ENCODE measurements around the gene SLC29A3.

Gene SLC29A3

DNA sequence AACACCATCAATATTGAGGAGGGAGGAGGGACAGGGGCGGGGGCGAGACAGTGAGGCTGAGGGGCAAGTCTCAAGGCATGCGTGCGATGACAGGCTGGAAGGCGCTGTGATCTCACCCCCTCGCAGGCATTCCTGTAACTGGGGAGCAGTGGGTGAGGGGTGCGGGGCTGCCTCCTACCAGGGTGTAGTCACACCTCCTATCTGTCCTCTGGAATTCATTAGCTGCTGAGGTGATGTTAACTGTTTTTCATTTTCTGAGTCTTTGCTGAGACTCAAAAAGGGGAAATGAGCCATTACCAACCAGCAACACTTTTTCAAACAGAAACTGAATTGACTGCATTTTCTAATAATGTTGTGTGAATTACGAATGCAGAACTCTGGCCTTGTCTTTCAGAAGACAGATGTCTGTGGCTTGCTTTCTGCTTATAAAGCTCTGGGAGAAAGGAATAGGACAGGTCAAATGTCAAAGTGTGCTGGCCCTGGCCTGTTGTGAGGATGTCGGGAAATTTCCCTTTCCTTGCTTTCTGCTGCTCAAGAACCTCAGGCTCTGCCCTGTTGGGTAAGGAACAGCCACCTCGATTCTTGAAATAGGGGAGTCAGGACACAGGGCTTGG lies 53.9 kb downstream of the SLC29A3 start:
- DNase-seq: no peak

DNA sequence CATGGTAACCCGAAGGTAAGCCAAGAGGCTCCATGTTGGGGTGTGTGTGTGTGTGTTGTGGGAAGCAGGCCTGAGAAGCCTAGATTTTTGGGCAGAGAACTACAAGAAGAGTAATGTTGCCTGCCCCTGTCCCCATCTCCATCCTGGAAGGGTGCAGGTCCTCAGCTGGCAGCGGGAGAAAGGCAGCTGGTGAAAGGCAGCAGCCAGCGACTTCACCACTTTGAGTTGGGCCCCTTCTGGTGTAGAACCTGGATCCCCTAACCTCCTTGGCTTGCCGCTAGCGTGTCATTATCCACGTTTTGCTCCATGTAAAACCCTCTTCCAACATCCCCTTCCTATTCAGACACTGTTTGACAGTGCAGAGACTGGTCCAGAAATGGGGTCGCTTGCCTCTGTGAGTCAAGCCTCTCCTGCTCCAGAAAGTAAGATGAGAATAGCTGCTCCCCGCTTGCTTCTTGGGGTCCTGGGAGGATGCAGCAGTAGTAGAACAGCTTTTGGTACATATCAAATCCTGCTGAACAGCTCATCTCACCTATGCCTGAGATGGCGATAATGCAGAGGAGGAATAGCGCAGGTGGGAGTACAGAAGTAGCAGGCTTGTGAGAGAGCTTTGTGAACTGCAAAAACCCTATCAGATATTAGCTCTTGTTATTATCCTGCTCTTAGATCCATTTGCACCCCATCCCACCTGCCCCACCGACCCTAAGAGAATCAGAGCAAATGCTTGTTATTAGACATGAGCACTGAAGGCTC lies 55.6 kb downstream of the SLC29A3 start:
- DNase-seq: no peak

DNA sequence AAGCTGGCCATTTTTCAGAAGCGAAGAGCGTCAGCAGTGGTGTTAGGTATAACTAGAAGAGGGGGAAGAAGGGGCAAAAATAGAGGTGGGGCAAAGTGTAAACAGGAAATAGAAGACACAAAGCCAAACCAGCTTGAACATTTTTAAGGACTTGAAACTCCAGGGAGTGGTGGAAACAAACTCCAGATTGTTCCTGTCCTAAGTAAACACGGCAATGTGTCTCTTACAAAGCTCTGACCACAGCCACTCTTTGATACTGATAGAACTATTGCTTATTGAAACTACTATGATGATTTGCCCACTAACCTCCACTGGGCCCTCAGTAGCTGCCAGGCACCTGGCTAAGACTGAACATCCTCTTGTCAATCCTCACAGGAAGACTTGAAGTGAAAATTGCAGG lies 56.9 kb downstream of the SLC29A3 start:
- no peak for DNase-seq

DNA sequence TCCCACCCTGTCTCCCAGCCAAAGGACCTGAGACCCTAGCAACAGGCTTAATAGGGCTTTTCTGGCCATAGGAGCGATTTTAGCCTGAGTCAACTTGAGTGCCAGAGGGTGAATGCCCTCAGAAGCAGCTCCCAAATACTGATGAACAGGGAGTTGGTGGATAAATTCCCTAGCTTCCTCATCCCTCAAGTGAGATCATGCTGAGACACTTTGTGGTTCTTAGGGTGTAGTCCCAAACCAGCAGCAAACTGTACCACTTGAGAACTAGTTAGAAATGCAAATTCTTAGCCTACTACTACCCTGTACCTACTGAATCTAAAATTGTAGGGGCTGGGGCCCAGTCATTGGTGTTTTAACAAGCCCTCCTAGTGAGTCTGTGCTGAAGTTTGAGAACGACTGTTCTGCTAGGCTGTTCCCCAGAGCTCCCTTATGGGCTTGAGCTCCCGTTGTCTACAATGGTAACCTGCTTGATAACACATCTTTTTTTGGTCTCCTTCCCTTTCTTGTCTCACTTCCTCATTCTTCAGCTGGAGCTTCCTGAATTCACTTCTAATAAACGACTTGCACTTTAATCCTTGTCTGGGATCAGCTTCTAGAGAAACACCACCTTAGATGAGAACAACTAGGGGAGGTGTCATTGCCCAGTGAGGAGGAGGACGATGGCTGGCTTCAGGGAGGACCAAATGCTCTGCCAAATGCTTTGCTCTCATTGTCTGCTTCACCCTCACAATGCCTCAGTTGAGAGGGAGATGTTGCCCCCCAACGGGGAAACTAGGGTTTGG lies 59.5 kb downstream of the SLC29A3 start:
- no peak for DNase-seq

DNA sequence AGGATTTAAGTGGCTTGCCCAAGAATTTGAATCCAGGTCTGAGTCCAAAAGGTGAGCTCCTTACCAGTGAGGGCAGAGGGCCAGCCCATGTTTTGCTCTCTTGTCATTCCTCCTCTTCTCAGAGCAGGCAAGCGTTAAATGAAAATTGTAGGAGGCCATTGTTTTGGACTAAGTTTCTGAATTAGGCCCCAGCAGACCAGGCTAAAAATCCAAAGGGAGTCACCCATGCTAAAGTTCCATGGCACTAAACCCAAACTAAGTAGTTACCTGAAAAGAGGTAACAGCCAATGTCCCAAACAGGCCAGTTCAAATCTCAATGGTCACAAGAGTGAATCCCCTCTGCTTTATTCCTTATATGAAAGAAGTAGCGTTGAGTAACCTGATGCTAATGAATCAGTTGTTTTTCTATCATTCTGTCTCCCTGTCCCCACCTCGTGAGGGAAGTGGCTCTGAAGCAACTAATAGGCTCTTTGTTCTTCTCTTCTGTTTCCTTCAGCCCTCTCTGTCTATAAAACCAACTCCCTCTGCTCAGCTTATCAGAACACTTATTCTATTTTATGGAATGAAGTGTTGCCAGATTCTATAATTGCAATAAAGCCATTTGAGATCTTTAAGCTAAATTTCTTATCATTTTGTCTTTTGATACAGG lies 60.2 kb downstream of the SLC29A3 start:
- DNase-seq: no peak

DNA sequence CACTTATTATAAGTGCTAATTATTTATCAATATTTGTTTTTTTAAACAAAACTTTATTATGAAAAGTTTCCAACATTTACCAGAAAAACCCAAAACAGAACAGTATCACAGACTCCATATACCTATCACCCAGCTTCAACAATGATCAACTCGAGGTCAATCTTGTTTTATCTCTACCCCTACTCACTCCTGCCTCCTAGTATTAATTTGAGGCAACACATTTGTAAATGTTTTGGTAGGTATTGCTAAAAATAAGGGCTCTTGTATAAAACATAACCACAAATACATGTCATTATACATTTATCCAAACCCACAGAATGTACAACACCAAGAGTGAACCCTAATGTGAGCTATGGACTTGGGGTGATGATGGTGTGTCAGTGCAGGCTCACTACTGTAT lies 61.8 kb downstream of the SLC29A3 start:
- DNase-seq: no peak

DNA sequence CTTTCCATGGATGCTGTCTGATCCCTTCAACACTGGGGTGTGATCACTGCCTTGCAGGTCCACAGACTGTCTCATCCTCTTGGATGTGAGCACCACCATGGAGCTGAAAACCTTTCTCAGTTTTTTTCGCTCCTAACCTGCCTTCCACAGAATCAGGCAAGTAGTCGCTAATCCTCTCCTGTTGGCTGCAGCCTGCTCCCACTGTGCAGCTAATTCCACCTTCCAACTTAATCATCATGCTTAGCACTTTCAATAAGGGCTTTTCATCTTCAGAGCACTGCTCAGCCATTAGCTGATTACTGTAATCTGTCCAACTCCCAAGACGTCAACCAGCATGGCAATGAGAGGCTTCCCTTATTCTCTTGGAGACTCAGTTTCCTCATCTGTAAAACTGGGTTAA lies 62.6 kb downstream of the SLC29A3 start:
- peak in 1 of 2 experiments; percentile 52 for DNase-seq

DNA sequence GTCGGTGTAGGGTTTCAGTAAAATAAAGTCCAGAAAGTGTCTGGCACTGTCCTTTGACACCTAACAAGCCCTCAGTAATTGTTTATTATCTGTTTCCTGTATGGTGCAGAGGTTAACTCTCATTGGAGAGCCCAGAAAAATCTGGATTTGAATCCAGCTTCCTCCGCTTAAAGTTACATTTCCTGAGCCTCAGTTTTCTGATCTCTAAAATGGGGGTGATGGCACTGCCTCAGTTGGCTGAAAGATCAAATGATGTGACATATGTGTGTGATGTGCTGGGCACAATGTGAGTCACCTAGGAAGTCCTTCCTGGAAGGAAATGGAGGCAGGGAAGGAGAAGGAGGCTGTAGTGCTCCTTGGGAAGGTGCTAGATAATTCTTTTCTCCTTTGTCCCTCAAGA lies 63.0 kb downstream of the SLC29A3 start:
- no peak for DNase-seq

DNA sequence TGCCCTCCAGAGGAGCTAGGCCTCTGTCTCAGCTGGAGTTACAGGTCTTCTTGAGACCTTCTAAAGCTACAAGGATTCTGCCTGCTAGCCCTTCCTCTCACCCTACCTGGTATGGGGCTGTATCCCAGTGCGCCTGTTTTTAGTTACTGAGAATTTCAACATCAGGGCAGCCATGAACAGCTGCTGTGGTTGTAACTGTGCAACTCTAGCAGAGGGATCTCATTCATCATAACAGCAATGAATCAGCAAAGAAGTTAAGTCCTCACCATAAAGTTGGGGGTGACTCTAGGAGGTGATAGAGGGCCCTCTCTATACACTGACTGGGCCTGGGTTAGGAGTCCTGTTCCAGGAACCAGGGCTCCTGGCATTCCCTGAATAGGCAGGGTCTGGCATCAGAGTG lies 63.7 kb downstream of the SLC29A3 start:
- DNase-seq: no peak

DNA sequence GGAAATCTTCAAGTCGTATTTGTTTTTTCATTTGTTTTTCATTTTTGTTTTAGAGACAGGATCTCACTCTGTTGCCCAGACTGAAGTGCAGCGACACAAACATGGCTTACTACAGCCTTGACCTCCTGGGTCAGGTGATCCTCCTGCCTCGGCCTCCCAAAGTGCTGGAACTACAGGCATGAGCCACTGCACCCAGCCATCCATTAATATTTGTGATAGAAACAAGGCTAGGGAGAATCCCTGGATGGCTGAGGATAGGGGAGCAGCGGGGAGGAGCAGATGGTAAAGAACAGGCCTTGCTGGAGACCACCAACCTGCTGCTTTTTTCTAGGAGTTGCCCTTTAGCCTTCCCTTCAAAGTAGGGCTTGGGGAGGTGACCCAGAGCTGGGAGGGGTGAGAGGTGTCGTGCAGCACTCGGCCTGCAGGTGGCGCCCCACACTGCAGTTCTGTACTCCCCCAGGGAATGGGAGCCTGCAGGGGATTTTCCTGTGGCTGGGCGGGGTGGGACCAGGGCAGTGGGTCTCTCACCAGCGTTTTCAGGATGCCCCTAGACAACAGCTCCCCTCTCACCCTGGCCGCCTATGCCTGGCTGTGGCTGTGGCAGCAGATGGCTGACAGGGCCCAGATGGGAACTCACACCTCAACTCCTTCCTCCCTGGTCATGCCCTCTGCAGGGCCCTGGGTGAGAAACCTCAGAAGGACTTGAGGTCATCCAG lies 65.1 kb downstream of the SLC29A3 start:
- DNase-seq: peak; percentile 32 to 66

DNA sequence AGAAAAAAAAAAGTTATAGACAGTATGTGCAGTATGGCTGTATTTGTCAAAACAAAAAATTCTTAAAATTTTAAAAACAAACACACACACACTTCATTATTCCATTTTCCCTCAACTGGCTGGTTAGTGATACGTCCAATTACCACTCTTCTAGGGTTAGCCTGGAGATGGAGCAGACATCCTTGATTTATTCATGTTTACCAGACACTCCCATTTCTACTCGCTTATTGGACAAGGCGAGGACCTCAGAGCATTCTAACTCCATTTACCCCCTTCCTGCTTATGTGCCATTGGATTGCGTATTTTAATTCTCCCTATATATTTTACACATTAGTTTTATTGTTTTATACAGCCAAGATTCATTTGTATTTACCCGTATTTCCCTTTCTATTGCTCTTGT lies 69.1 kb downstream of the SLC29A3 start:
- DNase-seq: no peak

DNA sequence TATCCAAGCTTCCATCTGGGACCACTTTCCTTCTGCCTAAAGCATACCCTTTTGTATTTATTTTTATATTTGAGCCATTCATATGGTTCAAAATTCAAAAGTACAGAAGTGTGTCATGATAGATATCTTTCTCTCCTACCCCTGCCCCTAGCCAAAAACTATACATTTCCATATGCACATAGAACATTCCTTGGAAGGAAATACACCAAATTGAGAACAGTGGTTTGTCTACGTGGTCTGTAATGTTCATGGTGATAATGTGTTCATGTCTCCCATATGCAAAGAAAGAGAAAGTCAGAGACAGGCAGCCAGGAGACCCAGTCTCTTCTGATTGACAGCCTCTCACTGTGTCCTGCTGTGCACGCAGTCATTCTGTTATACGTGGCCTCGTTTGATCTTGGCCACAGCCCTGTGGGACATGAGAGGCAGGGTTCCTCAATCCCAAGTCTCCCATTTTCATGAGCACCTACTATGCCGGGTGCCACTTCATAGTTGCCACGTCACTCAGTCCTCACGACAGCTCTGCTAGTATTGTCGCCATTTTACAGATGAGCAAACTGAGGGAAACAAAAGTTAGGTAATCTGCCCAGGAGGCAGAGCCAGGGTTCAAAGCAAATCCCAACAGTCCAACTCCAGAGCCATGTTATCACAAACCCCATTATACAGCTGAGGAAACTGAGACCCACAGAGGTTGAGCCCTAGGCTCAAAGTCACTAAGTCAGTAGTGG lies 69.7 kb downstream of the SLC29A3 start:
- no peak for DNase-seq

DNA sequence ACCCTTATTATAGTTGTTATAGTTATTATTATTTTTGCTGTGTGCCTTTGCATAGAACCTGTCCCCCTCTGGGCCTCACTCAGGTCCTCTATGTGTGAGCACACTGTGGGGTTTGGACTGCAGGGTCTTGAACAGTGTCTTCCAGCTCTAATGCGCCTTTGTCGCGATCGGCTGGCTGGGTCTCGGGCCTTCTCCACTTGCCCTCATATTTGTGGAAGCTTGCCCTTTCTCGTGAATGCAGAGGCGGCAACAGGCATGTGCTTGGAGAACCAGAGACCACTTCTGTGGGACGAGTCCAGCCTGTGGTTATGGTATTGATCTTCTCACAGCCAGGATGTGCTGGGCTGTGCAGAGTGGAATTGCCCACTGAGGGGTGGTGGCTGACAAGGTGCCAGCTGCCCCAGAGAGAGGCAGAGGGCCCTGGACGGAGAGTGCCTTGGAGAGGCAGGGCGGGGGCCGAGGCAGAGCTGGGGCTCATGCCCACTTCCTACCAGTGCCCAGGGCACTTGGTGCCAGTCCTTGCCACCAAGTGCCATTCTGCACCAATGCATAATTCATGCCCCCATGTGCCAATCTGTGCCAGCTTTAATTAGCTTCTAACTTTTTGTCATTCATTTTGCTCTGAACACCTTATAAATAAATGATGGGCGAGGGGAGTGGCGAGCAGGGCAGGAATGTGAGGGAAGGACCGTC lies 70.9 kb downstream of the SLC29A3 start:
- DNase-seq: no peak

DNA sequence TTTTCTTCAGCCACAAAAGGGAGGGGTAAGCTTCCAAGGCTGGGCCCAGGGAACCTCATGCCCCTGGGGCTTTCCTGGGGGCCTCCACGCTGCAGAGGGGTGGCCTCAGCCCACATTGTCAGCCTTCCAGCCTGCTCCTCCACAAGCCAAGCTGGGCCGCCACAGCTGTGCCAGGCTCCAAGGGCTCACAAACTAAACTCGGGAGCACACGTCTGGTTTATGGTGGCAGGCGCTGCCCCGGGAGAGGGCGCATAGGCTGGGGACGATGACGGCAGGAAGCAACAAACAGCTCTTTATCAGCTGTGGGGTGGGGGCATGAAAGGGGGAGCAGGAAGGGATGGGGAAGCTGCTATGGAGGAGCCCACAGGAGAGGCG lies 71.4 kb downstream of the SLC29A3 start:
- no peak for DNase-seq

DNA sequence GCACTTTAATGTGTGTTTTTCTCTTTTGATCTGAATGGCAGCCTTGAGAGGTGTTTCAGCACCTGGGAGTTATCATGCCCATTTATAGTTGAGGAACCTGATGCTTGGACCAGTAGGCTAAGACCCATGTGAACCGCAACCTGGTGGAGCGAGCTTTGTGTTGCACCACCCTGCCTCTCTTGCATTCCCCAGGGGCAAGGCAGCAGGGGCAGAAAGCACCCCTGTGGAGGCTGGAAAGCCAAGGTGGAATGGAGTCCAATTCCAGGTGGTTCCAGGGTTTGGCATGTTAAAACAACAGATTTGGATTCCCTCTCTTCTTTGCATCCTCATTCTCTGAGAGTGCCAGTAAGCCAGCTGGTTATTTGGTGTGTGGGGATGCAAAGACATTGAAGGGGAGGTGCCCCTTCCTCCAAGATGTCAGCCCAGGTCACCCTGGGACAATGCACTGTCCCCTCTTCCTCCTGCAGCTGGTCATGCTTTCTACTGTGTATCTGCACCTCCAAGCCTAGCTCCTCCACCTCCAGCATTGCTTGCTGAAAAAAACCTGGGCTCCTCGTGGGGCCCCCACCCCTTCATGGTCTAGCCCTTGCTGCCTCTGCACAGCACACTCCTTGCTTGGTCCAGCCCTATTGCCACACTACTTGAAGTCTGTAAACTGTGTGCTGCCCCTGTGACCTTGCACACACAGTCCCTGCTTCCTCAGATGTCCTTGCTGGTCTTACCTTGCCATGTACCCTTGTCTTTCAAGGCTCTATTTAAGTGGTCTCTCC lies 72.0 kb downstream of the SLC29A3 start:
- DNase-seq: no peak

DNA sequence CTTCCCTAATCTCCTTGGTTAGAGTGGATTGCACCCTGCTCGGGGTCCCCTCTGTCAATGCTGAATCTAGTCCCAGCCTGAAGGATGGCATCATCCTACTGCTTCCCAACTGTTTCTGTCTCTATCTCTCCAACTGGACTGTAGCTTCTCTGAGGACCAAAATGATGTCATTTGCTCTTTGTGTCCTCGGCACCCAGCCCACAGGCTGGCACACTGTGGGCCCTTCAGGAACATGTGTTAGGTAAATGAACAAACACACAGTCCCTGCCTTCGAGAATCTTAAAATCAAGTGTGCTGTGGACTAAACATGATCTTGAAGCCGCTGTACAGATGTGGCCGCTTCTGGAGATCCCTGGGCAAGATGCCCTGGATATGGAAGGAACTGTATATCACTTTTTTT lies 72.6 kb downstream of the SLC29A3 start:
- no peak for DNase-seq

DNA sequence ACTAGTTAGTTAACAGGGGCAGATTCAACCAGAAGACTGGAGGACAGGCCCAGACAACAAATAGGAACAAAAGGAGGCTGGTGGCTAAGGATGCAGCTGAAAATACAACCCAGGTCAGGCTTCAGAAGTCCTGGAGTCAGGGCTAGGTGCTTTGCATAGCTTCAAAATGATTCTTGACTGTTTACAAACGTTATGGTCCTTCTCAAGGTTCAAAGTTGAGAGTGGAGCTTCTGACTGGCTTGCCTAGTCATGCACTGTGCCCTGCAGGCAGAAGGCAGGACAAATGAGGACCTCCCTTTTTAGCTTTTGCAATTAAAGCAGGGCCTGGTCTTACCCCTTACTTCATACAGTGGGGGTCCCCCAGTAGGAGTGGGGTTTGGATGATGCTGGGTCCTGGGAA lies 73.2 kb downstream of the SLC29A3 start:
- no peak for DNase-seq

DNA sequence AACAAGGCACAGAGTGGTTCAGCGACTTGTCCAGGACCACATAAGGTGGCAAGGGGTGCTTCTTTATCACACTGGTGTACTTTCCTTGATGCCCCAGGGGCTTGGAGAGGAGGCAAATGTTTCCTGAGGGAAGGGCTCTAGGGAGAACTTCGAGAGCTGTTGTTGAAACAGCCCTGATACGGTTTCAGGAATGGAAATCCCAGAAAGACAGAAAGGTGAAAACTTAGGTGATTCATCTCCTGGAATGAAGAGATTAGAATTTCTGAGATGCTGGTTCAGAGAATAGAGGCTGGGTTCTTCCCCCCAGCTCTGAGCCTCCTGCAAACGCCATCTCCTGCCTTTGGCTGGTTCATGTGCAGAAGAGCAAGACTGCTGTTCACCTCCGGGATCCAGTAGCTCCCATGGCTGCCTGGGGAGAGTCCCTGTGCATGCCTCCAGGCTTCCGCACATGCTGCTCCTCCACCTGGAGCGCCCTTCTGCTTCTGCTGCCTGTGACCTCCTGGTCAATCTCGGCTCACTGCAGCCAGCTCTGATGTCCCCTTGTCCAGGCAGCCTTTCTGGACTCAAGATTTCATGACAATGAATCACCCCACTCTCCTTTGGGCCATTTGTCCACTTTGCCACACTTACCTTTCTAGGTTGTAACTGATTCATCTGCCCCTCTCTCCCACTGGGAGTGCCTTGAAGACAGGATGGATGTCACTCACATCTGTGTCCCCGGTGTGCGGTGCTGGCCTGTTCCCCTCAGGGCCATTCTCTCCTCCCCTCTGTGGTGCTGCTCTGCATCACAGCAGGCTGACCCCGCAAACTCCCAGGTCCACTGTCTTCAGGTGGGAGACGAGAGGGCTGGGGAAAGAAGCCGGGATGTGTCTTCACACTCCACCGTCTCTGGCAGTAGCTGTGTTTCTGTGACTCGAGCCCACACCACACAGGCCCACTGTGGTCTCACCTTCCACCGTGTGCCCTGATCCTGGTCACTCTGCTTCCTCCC lies 74.0 kb downstream of the SLC29A3 start:
- no peak for DNase-seq

DNA sequence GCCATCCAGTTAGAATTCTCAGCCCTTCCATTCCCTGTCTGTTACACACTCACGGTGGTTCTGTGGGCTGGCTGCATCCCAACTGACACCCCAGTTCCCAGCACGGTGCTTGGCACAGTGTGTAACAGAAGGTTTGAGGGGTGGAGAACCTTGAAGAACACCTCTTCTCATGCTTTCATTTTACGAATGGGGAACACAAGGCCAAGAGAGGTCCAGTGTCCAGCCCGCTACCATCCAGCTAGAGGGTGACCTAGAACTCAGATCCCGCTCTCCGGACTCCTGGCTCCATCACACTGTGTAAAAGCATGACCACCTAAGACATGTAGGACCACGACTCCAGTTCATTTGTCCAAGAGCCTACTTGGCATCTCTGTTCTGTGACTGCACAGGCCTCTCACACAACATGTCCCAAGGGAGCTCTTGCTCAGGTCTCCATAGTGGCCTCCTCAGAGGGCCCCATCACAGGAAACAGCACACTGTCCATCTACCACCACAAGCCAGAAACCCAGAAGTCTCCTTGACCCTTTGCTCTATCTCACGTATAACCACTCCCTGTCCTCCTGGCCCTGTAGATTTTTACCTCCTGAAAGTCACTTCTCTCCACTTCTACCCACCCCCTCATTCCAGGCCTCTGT lies 74.9 kb downstream of the SLC29A3 start:
- no peak for DNase-seq

Measured in NCI-H524 (cell line).